Panc1 (cell line): ENCODE data around the gene CELF2. TPM values are rescaled to one million over a fixed set of nuclear protein-coding genes. Genes with fewer than 3 reads are reported as not detected.

Source experiments
- ATAC-seq: fragments of 200-7000 bp; cut with Tn5 transposase; 2 replicates; pipeline ENCODE4 v1.9.1; 2020; ENCODE audit warnings: mild to moderate bottlenecking, moderate library complexity
- BruUV-seq: library from RNA; stranded (reverse); fragments of 400-500 nt; replicated peaks from 2 replicates; lab custom pipeline; 2021; lab: Mats Ljungman, UMichigan
- CTCF ChIA-PET: fragments of 300-600 bp; sonication (Branson Sonifier 250); formaldehyde crosslinking; loops from one replicate; lab custom pipeline; 2022; ENCODE audit warnings: antibody characterized with exemption; lab: Charles Lee
- POLR2A ChIA-PET: fragments of 300-600 bp; sonication (Branson Sonifier 250); formaldehyde crosslinking; loops from one replicate; lab custom pipeline; 2022; ENCODE audit warnings: antibody characterized with exemption; lab: Charles Lee
- DNase-seq: peaks from one replicate; pipeline ENCODE4 v3.0.0-alpha.2; 2010; ENCODE audit warnings: low read depth, low spot score
- H3K27ac ChIP-seq: 2 replicates; pipeline ENCODE4 v1.5.1; 2011; ENCODE audit warnings: mild to moderate bottlenecking, low read length, inconsistent platforms
- H3K27me3 ChIP-seq: fragments of 200-500 bp; sonication (Bioruptor generic); 2 replicates; pipeline ENCODE4 v1.6.0; 2014; ENCODE audit warnings: low read length, inconsistent platforms; ENCODE audit not compliant: control insufficient read depth, insufficient read depth
- H3K36me3 ChIP-seq: fragments of 200-500 bp; sonication (Bioruptor generic); 2 replicates; pipeline ENCODE4 v1.5.1; 2014; ENCODE audit warnings: inconsistent platforms, mild to moderate bottlenecking, low read length, moderate library complexity; ENCODE audit not compliant: control insufficient read depth, insufficient read depth
- H3K4me1 ChIP-seq: 2 replicates; pipeline ENCODE4 v1.5.1; 2011; ENCODE audit warnings: inconsistent platforms, mild to moderate bottlenecking, low read length, moderate library complexity; ENCODE audit not compliant: control insufficient read depth, insufficient read depth
- H3K4me3 ChIP-seq, 2 experiments: 2 replicates each; pipeline ENCODE4 v1.5.1; 2011 to 2012; ENCODE audit warnings: low read depth in 2 of 2, low read length in 2 of 2, mild to moderate bottlenecking in 2 of 2, inconsistent platforms in 1 of 2, moderate library complexity in 1 of 2
- H3K9me3 ChIP-seq: fragments of 200-500 bp; sonication (Bioruptor generic); 2 replicates; pipeline ENCODE4 v1.5.1; 2014; ENCODE audit warnings: low read depth, mild to moderate bottlenecking, inconsistent platforms, low read length, moderate library complexity; ENCODE audit not compliant: control insufficient read depth, insufficient read depth
- POLR2AphosphoS5 ChIP-seq: IDR thresholded peaks from 2 replicates; pipeline ENCODE4 v1.6.1; 2012; ENCODE audit warnings: mild to moderate bottlenecking, low read depth, low read length, moderate library complexity
- SIN3A ChIP-seq: IDR thresholded peaks from 2 replicates; pipeline ENCODE4 v1.6.1; 2012; ENCODE audit warnings: low read depth, mild to moderate bottlenecking, low read length, moderate library complexity, borderline replicate concordance; ENCODE audit not compliant: insufficient read depth
- TCF7L2 ChIP-seq: IDR thresholded peaks from 2 replicates; pipeline ENCODE4 v1.6.1; 2011; ENCODE audit warnings: mild to moderate bottlenecking, low read depth, low read length, inconsistent platforms
- in situ Hi-C: cut with HindIII; loops from 2 replicates; pipeline ENCODE4 v1.10.0; 2016; ENCODE audit warnings: low sequenced_read_pairs, low pct_unique_long_range_greater_than_20kb
- intact Hi-C: fragments of 100-400 bp; cut with micrococcal nuclease; formaldehyde crosslinking; loops from one replicate; pipeline ENCODE4 v1.10.0; 2022; ENCODE audit not compliant: unreplicated experiment
- total RNA-seq: library from RNA; stranded (reverse); gene quantifications from one replicate; pipeline ENCODE4 v1.2.1, GENCODE V29; 2021; ENCODE audit not compliant: unreplicated experiment
- TF ChIP-seq, protein P1 (sequence below): fragments of 450-650 bp; IDR thresholded peaks from 2 replicates; pipeline ENCODE4 v1.5.1; 2017; ENCODE audit warnings: mild to moderate bottlenecking
- TF ChIP-seq, protein P2 (sequence below), 2 experiments: IDR thresholded peaks; 2 replicates each; pipeline ENCODE4 v1.6.1; 2011 to 2012; ENCODE audit warnings: low read depth in 2 of 2, control low read depth in 1 of 2, low read length in 1 of 2, mild to moderate bottlenecking in 1 of 2, moderate library complexity in 1 of 2; ENCODE audit not compliant: insufficient read depth in 1 of 2

The CELF2 gene
- total RNA-seq, 1 experiment from 2014 or later, result 0.44 TPM

DNA sequence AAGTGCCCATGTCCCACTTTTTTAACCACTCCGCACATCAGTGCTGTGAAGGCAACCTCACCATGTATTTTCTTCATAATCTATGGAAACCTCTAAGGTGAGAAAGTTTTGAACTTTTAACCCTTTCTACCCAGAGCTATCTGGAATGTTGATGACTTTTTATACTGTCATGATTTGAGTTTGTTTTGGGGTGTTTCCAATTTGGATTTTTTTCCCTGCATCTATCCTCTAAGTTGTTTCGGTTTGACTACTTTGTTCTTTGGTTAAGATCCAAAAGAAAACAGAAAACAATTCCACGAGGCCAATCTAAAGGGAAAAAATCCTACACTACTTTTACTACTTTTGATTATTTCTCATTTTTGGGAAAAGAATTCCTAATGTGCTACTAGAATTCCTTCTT is 314.1 kb downstream of the CELF2 start:
- ATAC-seq, result no peak
- H3K4me3 ChIP-seq, result no peak overlapping the region

DNA sequence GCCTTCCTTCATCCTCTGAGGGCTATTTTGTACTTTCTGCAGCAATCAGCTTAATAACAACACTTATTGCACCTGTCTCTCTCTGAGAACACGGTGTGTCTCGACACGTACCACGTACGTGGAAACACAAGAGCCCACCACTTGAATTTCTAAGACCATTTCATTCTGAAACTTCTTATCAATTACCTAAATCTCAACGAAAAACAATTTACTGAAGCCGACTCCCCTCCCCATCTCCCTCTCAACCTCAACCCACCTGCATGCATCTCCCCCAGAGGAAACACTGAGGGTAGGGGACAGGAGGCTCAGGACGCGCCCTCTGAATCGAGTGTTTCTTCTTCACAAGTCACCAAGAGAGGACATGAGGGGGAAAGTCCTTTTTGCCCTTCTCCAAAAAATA is 315.2 kb downstream of the CELF2 start:
- TF ChIP-seq, protein P1, sequence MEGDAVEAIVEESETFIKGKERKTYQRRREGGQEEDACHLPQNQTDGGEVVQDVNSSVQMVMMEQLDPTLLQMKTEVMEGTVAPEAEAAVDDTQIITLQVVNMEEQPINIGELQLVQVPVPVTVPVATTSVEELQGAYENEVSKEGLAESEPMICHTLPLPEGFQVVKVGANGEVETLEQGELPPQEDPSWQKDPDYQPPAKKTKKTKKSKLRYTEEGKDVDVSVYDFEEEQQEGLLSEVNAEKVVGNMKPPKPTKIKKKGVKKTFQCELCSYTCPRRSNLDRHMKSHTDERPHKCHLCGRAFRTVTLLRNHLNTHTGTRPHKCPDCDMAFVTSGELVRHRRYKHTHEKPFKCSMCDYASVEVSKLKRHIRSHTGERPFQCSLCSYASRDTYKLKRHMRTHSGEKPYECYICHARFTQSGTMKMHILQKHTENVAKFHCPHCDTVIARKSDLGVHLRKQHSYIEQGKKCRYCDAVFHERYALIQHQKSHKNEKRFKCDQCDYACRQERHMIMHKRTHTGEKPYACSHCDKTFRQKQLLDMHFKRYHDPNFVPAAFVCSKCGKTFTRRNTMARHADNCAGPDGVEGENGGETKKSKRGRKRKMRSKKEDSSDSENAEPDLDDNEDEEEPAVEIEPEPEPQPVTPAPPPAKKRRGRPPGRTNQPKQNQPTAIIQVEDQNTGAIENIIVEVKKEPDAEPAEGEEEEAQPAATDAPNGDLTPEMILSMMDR, result no peak
- TF ChIP-seq SIN3A, result no peak
- TF ChIP-seq, protein P2, sequence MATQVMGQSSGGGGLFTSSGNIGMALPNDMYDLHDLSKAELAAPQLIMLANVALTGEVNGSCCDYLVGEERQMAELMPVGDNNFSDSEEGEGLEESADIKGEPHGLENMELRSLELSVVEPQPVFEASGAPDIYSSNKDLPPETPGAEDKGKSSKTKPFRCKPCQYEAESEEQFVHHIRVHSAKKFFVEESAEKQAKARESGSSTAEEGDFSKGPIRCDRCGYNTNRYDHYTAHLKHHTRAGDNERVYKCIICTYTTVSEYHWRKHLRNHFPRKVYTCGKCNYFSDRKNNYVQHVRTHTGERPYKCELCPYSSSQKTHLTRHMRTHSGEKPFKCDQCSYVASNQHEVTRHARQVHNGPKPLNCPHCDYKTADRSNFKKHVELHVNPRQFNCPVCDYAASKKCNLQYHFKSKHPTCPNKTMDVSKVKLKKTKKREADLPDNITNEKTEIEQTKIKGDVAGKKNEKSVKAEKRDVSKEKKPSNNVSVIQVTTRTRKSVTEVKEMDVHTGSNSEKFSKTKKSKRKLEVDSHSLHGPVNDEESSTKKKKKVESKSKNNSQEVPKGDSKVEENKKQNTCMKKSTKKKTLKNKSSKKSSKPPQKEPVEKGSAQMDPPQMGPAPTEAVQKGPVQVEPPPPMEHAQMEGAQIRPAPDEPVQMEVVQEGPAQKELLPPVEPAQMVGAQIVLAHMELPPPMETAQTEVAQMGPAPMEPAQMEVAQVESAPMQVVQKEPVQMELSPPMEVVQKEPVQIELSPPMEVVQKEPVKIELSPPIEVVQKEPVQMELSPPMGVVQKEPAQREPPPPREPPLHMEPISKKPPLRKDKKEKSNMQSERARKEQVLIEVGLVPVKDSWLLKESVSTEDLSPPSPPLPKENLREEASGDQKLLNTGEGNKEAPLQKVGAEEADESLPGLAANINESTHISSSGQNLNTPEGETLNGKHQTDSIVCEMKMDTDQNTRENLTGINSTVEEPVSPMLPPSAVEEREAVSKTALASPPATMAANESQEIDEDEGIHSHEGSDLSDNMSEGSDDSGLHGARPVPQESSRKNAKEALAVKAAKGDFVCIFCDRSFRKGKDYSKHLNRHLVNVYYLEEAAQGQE (IDR thresholded peaks at IDR 0.05; ENCODE audit: insufficient read depth in 1 of 2, low read depth in 2 of 2, low read length in 1 of 2), result no peak
- no peak for TF ChIP-seq POLR2AphosphoS5
- no peak for TF ChIP-seq TCF7L2
- H3K4me3 ChIP-seq, result no peak overlapping the region
- ChIA-PET POLR2A (no interaction called here), CTCF (no interaction called here)
- no peak for DNase-seq
- no peak for ATAC-seq
- intact Hi-C loops (no loop called here), in situ Hi-C loops (no loop called here)
- H3K27ac ChIP-seq, result no peak overlapping the region
- no peaks in the 10 kb centered on the region for H3K27me3 ChIP-seq
- no peaks in the 10 kb centered on the region for H3K36me3 ChIP-seq
- no peaks in the 10 kb centered on the region for H3K9me3 ChIP-seq
- BruUV-seq, result no TSS peak
- H3K4me1 ChIP-seq, result no peaks in the 10 kb centered on the region

More for the DNA sequence above, 314.1 kb downstream of the CELF2 start:
- Histone ChIP-seq H3K9me3 (no peaks in the 10 kb centered on the region), H3K27me3 (no peaks in the 10 kb centered on the region), H3K4me1 (no peaks in the 10 kb centered on the region), H3K36me3 (no peaks in the 10 kb centered on the region), H3K27ac (no peak overlapping the region)
- TF ChIP-seq TCF7L2 (no peak), SIN3A (no peak), POLR2AphosphoS5 (no peak)
- TF ChIP-seq, protein P2 (IDR thresholded peaks at IDR 0.05; ENCODE audit: insufficient read depth in 1 of 2, low read depth in 2 of 2, low read length in 1 of 2), result no peak
- TF ChIP-seq, protein P1, result no peak
- CTCF ChIA-PET, result no interaction called here
- intact Hi-C loops, result no loop called here
- DNase-seq, result no peak
- in situ Hi-C loops, result no loop called here
- POLR2A ChIA-PET, result no interaction called here
- no TSS peak for BruUV-seq
